Endodermal cell (in vitro differentiated cells): ENCODE data around the gene PREX1. TPM values are rescaled to one million over a fixed set of nuclear protein-coding genes. Genes with fewer than 3 reads are reported as not detected.

Source experiments
- DNase-seq: peaks from one replicate; pipeline ENCODE4 v3.0.0-alpha.2; 2017
- H3K27ac ChIP-seq: 2 replicates; pipeline ENCODE4 v1.5.1; 2013; ENCODE audit warnings: mild to moderate bottlenecking, low read depth, low read length, moderate library complexity
- H3K27me3 ChIP-seq: 2 replicates; pipeline ENCODE4 v1.6.1; 2013; ENCODE audit warnings: mild to moderate bottlenecking, low read length, moderate library complexity; ENCODE audit not compliant: insufficient read depth, control insufficient read depth, poor library complexity, severe bottlenecking
- H3K36me3 ChIP-seq: 2 replicates; pipeline ENCODE4 v1.7.0; 2013; ENCODE audit warnings: mild to moderate bottlenecking, low read length, moderate library complexity; ENCODE audit not compliant: control insufficient read depth, insufficient read depth
- H3K4me1 ChIP-seq: one replicate; pipeline ENCODE4 v1.7.0; 2013; ENCODE audit warnings: low read length; ENCODE audit not compliant: control insufficient read depth, insufficient read depth
- H3K4me3 ChIP-seq: 2 replicates; pipeline ENCODE4 v1.5.1; 2013; ENCODE audit warnings: mild to moderate bottlenecking, low read length, moderate library complexity
- H3K9ac ChIP-seq: 2 replicates; pipeline ENCODE4 v1.6.1; 2013; ENCODE audit warnings: mild to moderate bottlenecking, low read length, moderate library complexity; ENCODE audit not compliant: poor library complexity, severe bottlenecking; ENCODE audit errors: extremely low read depth
- H3K9me3 ChIP-seq: 2 replicates; pipeline ENCODE4 v1.6.1; 2013; ENCODE audit warnings: mild to moderate bottlenecking, low read length, moderate library complexity; ENCODE audit not compliant: control insufficient read depth
- H3K27ac Mint-ChIP-seq: 2 replicates; pipeline ENCODE4 v1.8.0; 2020; ENCODE audit warnings: mixed read lengths
- H3K27me3 Mint-ChIP-seq: 2 replicates; pipeline ENCODE4 v1.8.0; 2021; ENCODE audit warnings: mild to moderate bottlenecking, mixed read lengths; ENCODE audit not compliant: insufficient read depth
- H3K36me3 Mint-ChIP-seq: 2 replicates; pipeline ENCODE4 v1.8.0; 2020; ENCODE audit warnings: low read depth, mixed read lengths
- H3K4me1 Mint-ChIP-seq: 2 replicates; pipeline ENCODE4 v1.8.0; 2020; ENCODE audit warnings: mixed read lengths
- H3K4me3 Mint-ChIP-seq: 2 replicates; pipeline ENCODE4 v1.8.0; 2020; ENCODE audit warnings: mild to moderate bottlenecking, moderate library complexity, mixed read lengths
- H3K9me3 Mint-ChIP-seq: 2 replicates; pipeline ENCODE4 v1.8.0; 2020; ENCODE audit warnings: mild to moderate bottlenecking, mixed read lengths
- WGBS, 2 experiments: methylation state at CpG; one replicate each; pipeline versions ENCODE4 v1.1.5 to v1.1.7; 2013; ENCODE audit warnings: missing lambda C conversion rate in 2 of 2, mixed read lengths in 1 of 2; ENCODE audit not compliant: insufficient coverage in 1 of 2, insufficient read length in 1 of 2; 5-methylcytosine and 5-hydroxymethylcytosine counted together
- total RNA-seq, 2 donors: library from RNA; stranded (reverse); fragmentation: NEBNext Ultra II Directional in 1 of 2; extraction: Animal tissue kit (Norgen Biotek cat#: 25700) in 1 of 2; gene quantifications; 2 replicates in 1 of 2; 3 replicates in 1 of 2; pipeline ENCODE4 v1.2.1, GENCODE V29; 2021
- TF ChIP-seq, protein P1 (sequence below): fragments of 200-600 bp; sonication (generic); conservative IDR thresholded peaks from 2 replicates; pipeline ENCODE4 v1.5.0; 2021; ENCODE audit warnings: antibody characterized with exemption, mild to moderate bottlenecking

Gene PREX1
- total RNA-seq, 2 donors from 2014 or later: 65.3 to 70.5 TPM

DNA sequence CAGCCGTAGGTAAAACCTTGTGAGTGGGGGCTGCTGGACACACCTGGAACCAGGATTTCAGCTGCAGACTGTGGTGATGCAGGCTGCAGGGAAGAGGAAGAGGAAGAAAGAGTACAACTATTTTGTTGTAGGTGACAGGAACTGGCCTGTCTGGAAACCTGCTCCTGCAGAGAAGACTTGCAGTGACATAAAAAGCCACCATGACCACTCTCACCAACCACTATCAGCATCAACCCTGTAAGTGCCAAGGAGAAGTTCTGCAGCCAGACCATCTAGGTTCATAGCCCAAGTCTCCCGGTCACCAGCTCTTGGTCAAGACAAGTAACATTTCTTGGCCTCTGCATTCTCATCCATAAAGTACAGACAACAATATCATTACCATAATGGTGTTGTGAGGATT is 91.2 kb downstream of the PREX1 start:
- Histone ChIP-seq H3K9ac (no peak overlapping the region), H3K9me3 (no peaks in the 10 kb centered on the region), H3K4me3 (no peak overlapping the region), H3K27me3 (no peaks in the 10 kb centered on the region), H3K4me1 (no peaks in the 10 kb centered on the region), H3K27ac (no peak overlapping the region), H3K36me3 (peaks cover 77% of the 10 kb centered on the region)
- Mint-ChIP-seq H3K9me3 (no peaks in the 10 kb centered on the region), H3K4me3 (no peak overlapping the region), H3K36me3 (peaks cover 71% of the 10 kb centered on the region), H3K27me3 (no peaks in the 10 kb centered on the region), H3K27ac (no peak overlapping the region), H3K4me1 (no peaks in the 10 kb centered on the region)
- 99% methylated on average over 2 of the region's 2 CpGs; no CpG with 5 or more reads in 1 of the 2 experiments for WGBS, 2 experiments
- no peak for DNase-seq
- TF ChIP-seq, protein P1, sequence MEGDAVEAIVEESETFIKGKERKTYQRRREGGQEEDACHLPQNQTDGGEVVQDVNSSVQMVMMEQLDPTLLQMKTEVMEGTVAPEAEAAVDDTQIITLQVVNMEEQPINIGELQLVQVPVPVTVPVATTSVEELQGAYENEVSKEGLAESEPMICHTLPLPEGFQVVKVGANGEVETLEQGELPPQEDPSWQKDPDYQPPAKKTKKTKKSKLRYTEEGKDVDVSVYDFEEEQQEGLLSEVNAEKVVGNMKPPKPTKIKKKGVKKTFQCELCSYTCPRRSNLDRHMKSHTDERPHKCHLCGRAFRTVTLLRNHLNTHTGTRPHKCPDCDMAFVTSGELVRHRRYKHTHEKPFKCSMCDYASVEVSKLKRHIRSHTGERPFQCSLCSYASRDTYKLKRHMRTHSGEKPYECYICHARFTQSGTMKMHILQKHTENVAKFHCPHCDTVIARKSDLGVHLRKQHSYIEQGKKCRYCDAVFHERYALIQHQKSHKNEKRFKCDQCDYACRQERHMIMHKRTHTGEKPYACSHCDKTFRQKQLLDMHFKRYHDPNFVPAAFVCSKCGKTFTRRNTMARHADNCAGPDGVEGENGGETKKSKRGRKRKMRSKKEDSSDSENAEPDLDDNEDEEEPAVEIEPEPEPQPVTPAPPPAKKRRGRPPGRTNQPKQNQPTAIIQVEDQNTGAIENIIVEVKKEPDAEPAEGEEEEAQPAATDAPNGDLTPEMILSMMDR: no peak

- no peaks in the 10 kb centered on the region for H3K27me3 ChIP-seq
- TF ChIP-seq, protein P1: no peak
- Mint-ChIP-seq H3K27ac (no peak overlapping the region), H3K27me3 (no peaks in the 10 kb centered on the region), H3K4me3 (no peak overlapping the region), H3K9me3 (no peaks in the 10 kb centered on the region), H3K36me3 (peaks cover 71% of the 10 kb centered on the region), H3K4me1 (no peaks in the 10 kb centered on the region)
- no peak for DNase-seq
- peaks cover 77% of the 10 kb centered on the region for H3K36me3 ChIP-seq
- H3K4me3 ChIP-seq: no peak overlapping the region
- H3K4me1 ChIP-seq: no peaks in the 10 kb centered on the region
- no peaks in the 10 kb centered on the region for H3K9me3 ChIP-seq
- no peak overlapping the region for H3K27ac ChIP-seq
- H3K9ac ChIP-seq: no peak overlapping the region
Observed at GRCh38 chr20:48736231-48736630, 91.6 kb downstream of the PREX1 start.

- Mint-ChIP-seq H3K27me3 (no peaks in the 10 kb centered on the region), H3K9me3 (no peaks in the 10 kb centered on the region), H3K36me3 (peaks cover 76% of the 10 kb centered on the region), H3K4me3 (no peak overlapping the region), H3K27ac (no peak overlapping the region), H3K4me1 (peaks cover under 1% of the 10 kb centered on the region)
- Histone ChIP-seq H3K9me3 (no peaks in the 10 kb centered on the region), H3K27ac (no peak overlapping the region), H3K9ac (no peak overlapping the region), H3K4me3 (no peak overlapping the region), H3K36me3 (peaks cover 81% of the 10 kb centered on the region), H3K27me3 (no peaks in the 10 kb centered on the region), H3K4me1 (no peaks in the 10 kb centered on the region)
- DNase-seq: no peak
- TF ChIP-seq, protein P1: no peak
- 82 to 93% methylated on average over 3 to 5 of the region's 5 CpGs for WGBS, 2 experiments
Observed at GRCh38 chr20:48735112-48735511, 92.7 kb downstream of the PREX1 start.
